GM12878 (cell line): ENCODE measurements around the gene FANCL.

Source experiments
- ETV6 ChIP-seq, 2 experiments: fragments of 450-650 bp in 1 of 2; IDR thresholded peaks in 1 of 2; conservative IDR thresholded peaks in 1 of 2; 2 replicates each; pipeline ENCODE4 v1.6.1; 2014; ENCODE audit warnings: antibody characterized with exemption in 1 of 2, borderline replicate concordance in 1 of 2, low read depth in 1 of 2, mild to moderate bottlenecking in 1 of 2, moderate library complexity in 1 of 2
- EZH2 ChIP-seq: IDR thresholded peaks from 2 replicates; pipeline ENCODE4 v1.6.1; 2012; ENCODE audit warnings: low read depth, mild to moderate bottlenecking, control low read depth, inconsistent platforms, low read length, borderline replicate concordance; ENCODE audit not compliant: control insufficient read depth
- POLR2A ChIP-seq: IDR thresholded peaks from 2 replicates; pipeline ENCODE4 v1.6.1; 2011; ENCODE audit warnings: low read depth, mild to moderate bottlenecking, low read length
- REST ChIP-seq: IDR thresholded peaks from 2 replicates; pipeline ENCODE4 v1.6.1; 2012; ENCODE audit warnings: mild to moderate bottlenecking, low read depth, low read length

GRCh38 chr2:58206785-58207184, 34.3 kb downstream of the FANCL start:
- TF ChIP-seq REST (no peak), ETV6 (conservative IDR thresholded peaks at IDR 0.05 in 1 of 2, IDR thresholded peaks at IDR 0.05 in 1 of 2; ENCODE audit: borderline replicate concordance in 1 of 2, low read depth in 1 of 2) (no peak), EZH2 (no peak), POLR2A (no peak)
